ENCODE results near the gene ATP6AP1.
"Not testable (repeated sequence)": the region's sequence is repeated elsewhere in the genome, so short reads cannot be mapped to it uniquely, and the experiment has no call there.

Gene ATP6AP1

GRCh38 chrX:154428176-154429171 lies at the start of gene ATP6AP1:
TSS of gene ATP6AP1 (plus strand) at chrX:154428677. CDS start at chrX:154428693, 16 bp downstream.
- DNase-seq, result peak; percentile 89

- DNase-seq, result peak; percentile 99
Measured at GRCh38 chrX:154378799-154379568, 49.5 kb upstream of the ATP6AP1 start, which contains the start of gene EMD. TSS of gene EMD (plus strand) at chrX:154379295. CDS start at chrX:154379485, 190 bp downstream.

- no peak for DNase-seq
Measured at GRCh38 chrX:154379569-154379951, 48.9 kb upstream of the ATP6AP1 start.

GRCh38 chrX:154380153-154380552 lies 48.3 kb upstream of the ATP6AP1 start:
- DNase-seq, result no peak

- no peak for DNase-seq
Measured at GRCh38 chrX:154380787-154381186, 47.7 kb upstream of the ATP6AP1 start.

GRCh38 chrX:154381271-154381670 lies 47.2 kb upstream of the ATP6AP1 start:
- no peak for DNase-seq

- DNase-seq, result no peak
Measured at GRCh38 chrX:154382483-154383069, 45.9 kb upstream of the ATP6AP1 start.

- no peak for DNase-seq
Measured at GRCh38 chrX:154383359-154384283, 44.9 kb upstream of the ATP6AP1 start.

GRCh38 chrX:154384284-154384892 lies 44.1 kb upstream of the ATP6AP1 start:
- DNase-seq, result no peak

GRCh38 chrX:154388094-154388493 lies 40.4 kb upstream of the ATP6AP1 start:
- not testable (repeated sequence) for DNase-seq

GRCh38 chrX:154388649-154389048 lies 39.8 kb upstream of the ATP6AP1 start:
- not testable (repeated sequence) for DNase-seq

GRCh38 chrX:154389812-154390747 lies 38.4 kb upstream of the ATP6AP1 start:
- peak; percentile 41 for DNase-seq

- DNase-seq, result not testable (repeated sequence)
Measured at GRCh38 chrX:154396363-154396762, 32.1 kb upstream of the ATP6AP1 start.

- DNase-seq, result peak; percentile 72
Measured at GRCh38 chrX:154396973-154397887, 31.2 kb upstream of the ATP6AP1 start.

- peak; percentile 96 for DNase-seq
Measured at GRCh38 chrX:154397888-154398667, 30.4 kb upstream of the ATP6AP1 start, which contains the start of gene RPL10. TSS of gene RPL10 (plus strand) at chrX:154398377. CDS start at chrX:154398520, 143 bp downstream.

GRCh38 chrX:154398668-154399526 lies 29.6 kb upstream of the ATP6AP1 start:
- peak; percentile 85 for DNase-seq

Measured in CD4-positive, alpha-beta T cell treated with Interferon gamma for 1 hour (primary cell).